NCI-H1105 treated with DMSO at 0.1 percent for 48 hours (cell line): Measurements from ENCODE around the gene STK38L.
A peak's percentile ranks its signal among the peaks of the same experiment; 100 is the strongest.

Experiments
- DNase-seq: peaks from one replicate; lab custom pipeline; 2025; lab: John Stamatoyannopoulos, UW

STK38L gene

DNA sequence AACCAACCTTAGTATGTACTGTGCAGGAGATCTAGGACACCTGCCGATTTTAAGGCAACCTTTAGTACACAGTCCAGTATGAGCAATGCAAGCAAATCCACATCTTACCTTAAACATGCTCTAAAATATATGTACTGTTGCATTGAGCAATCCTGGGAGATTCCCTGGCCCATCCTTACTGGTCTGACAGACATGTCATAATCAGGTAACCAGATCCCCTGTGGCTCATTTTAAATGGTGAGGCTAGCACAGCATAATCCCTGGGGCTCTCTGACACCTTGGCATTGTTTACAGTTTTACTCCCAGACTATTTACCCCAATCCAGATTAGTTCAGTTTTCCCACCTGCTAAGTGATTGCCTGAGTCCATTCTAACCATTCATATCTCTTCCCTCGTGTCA, 103.7 kb downstream of the STK38L start:
- DNase-seq: no peak

DNA sequence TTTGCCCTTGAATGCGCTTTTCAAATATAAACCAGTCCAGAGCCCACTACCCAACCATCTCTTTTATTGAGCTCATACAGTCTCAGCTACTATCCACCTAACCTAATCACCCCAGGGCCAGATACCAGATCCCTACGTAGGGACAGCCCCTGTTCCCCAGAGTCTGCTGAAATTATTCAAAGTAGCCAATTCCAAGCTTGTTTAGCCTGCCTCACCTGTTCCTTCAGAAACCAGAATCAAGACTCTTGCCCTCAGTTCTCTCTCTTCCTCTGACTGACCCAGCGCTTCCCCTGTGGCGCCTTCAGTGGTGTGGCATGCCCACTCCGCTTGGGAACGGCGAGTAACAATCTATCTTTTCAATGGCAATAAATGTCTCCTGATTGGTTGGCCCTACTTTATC, 107.4 kb downstream of the STK38L start:
- no peak for DNase-seq

DNA sequence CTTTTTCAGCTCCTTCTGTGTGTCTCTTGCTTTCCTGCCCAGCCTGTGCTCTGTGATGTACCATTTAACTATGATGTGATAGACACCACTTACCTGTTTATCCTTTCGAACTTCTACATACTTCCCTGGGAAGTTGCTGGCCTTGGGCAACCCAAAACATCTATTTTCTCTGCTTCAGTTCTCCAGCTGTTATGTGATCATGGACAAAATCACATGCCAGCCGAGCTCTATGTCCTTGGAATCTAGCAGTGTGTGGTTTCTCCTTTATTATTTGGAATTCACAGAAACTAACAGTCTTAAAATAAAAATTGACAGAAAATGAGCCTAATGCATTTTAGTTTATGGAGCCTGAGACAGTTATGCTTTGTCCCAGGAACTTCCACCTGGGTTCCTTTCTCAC, 111.4 kb downstream of the STK38L start:
- no peak for DNase-seq

DNA sequence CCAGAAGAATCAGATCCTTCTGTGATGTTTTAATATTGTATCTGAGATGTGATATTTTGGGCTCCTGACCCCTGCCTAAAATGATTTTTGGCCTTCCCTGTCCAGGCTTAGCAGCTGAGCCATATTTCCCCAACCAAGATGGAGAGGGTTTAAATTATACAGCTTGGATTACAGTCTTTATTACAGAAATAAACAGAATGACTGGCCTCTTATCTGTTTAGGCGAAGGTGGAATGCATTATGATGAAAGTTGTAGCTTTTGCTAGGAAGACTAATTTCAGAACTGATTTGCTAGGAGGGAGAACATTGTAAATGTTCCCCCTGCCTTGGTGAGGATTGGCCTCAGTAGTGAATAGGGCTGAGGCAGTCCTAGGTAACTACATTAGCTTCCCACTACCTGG, 111.9 kb downstream of the STK38L start:
- no peak for DNase-seq

DNA sequence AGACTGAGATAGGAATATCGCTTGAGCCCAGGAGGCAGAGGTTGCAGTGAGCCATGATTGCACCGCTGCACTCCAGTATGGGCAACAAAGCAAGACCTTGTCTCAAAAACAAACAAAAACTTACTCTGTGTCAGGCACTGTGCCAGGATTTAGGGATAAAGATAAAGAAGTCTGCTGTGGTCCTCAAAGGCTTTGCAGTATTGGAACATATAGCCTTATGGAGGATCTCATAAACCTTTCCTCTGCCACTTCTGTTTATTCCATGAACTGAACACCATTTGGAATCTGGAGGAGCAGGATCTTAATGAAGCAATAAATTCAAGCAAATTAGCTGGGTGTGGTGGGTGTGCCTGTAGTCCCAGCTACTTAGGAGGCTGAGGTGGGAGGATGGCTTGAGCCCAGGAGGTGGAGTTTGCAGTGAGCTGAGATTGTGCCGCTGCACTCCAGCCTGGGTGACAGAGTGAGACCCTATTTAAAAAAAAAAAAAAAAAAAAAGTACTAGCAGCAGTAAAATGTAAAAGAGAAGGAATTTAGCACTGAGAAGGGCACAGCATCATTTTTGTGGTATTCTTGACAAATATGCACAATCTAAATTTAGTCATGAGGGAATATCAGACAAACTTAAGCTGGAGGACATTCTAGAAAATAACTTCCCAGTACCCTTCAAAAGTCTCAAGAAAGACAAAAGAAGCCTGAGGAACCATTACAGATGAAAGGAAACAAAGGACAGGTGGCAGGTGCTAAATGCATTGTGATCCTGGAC, 115.7 kb downstream of the STK38L start:
- peak; percentile 17 for DNase-seq

DNA sequence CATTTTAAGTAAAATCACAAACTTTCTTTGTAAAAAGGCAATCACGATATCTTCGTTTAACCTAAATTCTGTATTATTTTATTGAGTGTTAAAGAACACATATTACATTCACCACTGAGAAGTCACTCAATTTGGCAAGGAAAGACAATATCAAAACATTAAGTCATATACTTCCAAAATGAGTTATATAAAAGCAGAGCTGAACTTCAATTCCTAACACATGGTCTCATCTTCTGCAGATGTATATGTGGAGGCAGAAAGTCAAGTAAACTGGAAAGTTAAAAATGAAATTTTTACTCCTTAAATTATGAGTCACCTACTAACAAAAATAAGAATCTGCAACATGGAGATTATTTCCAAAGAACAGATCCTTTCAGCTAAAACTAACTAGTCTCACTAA, 117.3 kb downstream of the STK38L start:
- no peak for DNase-seq

DNA sequence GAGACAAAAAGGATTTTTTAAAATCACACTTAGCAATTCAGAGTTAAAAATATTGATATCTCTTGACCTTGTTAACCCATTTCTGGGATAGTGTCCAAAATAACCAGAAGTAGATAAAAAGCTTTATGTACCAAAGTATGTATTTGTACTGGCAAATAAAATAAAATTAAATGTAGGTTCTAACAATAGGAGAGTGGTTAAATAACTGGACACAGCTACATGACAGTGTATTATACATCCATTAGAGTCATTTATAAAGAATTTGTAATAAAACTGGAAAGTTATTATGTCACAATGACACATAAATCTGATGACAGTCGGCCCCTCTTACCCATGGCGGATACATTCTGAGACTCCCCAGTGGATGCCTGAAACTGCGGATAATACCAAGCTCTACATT, 122.5 kb downstream of the STK38L start:
- DNase-seq: no peak

DNA sequence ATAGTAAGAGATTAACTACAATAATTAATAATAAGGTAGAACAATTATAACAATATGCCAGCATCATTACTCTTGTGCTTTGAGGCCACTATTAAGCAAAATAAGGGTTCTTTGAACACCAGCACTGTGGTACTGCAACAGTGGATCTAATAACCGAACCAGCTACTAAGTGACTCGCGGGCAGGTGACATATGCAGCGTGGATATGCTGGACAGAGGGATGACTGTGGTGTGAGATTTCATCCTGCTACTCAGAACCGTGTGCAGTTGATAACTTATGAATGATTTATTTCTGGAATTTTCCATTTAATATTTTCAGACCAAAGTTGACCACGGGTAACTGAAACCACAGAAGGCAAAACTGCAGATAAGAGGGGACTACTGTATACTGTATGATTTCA, 123.0 kb downstream of the STK38L start:
- no peak for DNase-seq
